GM12878 (cell line): Measurements from ENCODE around the gene GNAQ. TPM values are rescaled to one million over a fixed set of nuclear protein-coding genes. Genes with fewer than 3 reads are reported as not detected.

Source experiments
- ATAC-seq: fragments of 200-7000 bp; cut with Tn5 transposase; 3 replicates; pipeline ENCODE4 v1.9.1; 2020; ENCODE audit warnings: mild to moderate bottlenecking, moderate library complexity
- BruUV-seq: library from RNA; stranded (reverse); fragments of 400-500 nt; replicated peaks from 2 replicates; lab custom pipeline; 2021; lab: Mats Ljungman, UMichigan
- CTCF ChIA-PET: fragments of 300-600 bp; sonication (Branson Sonifier 250); formaldehyde crosslinking; extraction: SDS; loops from one replicate; lab custom pipeline; 2021; ENCODE audit warnings: inconsistent platforms; lab: Yijun Ruan, JAX
- POLR2A ChIA-PET: fragments of 350-600 bp; formaldehyde crosslinking; extraction: SDS; loops from one replicate; lab custom pipeline; 2021; ENCODE audit warnings: inconsistent platforms; lab: Charles Lee
- RAD21 ChIA-PET: fragments of 300-600 bp; sonication (Branson Sonifier 250); formaldehyde crosslinking; loops from one replicate; lab custom pipeline; 2023; ENCODE audit warnings: antibody characterized with exemption; ENCODE audit not compliant: unreplicated experiment; lab: Charles Lee
- SMC1A ChIA-PET: fragments of 300-600 bp; sonication (Branson Sonifier 250); formaldehyde crosslinking; loops from one replicate; lab custom pipeline; 2023; ENCODE audit not compliant: unreplicated experiment, uncharacterized antibody; lab: Charles Lee
- DNase-seq: peaks from one replicate; pipeline ENCODE4 v3.0.0-alpha.2; 2011; ENCODE audit warnings: low read depth, low spot score
- FAIRE-seq: peaks from 3 replicates; lab custom pipeline; 2011; peaks lifted over from hg19 to GRCh38; lab: Jason Lieb, UNC
- H2AFZ ChIP-seq: 2 replicates; pipeline ENCODE4 v1.6.0; 2011; ENCODE audit warnings: low read depth, low read length, control low read depth; ENCODE audit not compliant: control insufficient read depth
- H3K27ac ChIP-seq: 2 replicates; pipeline ENCODE4 v1.5.1; 2011; ENCODE audit warnings: control low read depth; ENCODE audit not compliant: control insufficient read depth, insufficient read depth
- H3K27me3 ChIP-seq, 2 experiments: replicated peaks in 1 of 2; 2 replicates each; pipeline versions ENCODE4 v1.6.0 to v1.6.1; 2011; ENCODE audit warnings: low read length in 1 of 2; ENCODE audit not compliant: control insufficient read depth in 2 of 2, insufficient read depth in 2 of 2
- H3K36me3 ChIP-seq, 2 experiments: 2 replicates each; pipeline ENCODE4 v1.5.1; 2011; ENCODE audit warnings: low read length in 1 of 2; ENCODE audit not compliant: control insufficient read depth in 2 of 2, insufficient read depth in 2 of 2
- H3K4me1 ChIP-seq: 2 replicates; pipeline ENCODE4 v1.6.1; 2011; ENCODE audit warnings: mild to moderate bottlenecking, low read length, moderate library complexity, mixed read lengths; ENCODE audit not compliant: control insufficient read depth, insufficient read depth
- H3K4me2 ChIP-seq: 2 replicates; pipeline ENCODE4 v1.6.0; 2011; ENCODE audit warnings: control low read depth; ENCODE audit not compliant: control insufficient read depth, insufficient read depth
- H3K4me3 ChIP-seq: fragments of 200-600 bp; sonication (generic); 2 replicates; pipeline ENCODE4 v1.5.1; 2016
- H3K79me2 ChIP-seq: 2 replicates; pipeline ENCODE4 v1.6.0; 2011; ENCODE audit warnings: low read length; ENCODE audit not compliant: control insufficient read depth, insufficient read depth
- H3K9ac ChIP-seq: 2 replicates; pipeline ENCODE4 v1.8.0; 2011; ENCODE audit warnings: low read length, control low read depth, mixed read lengths; ENCODE audit not compliant: control insufficient read depth, insufficient read depth
- H3K9me3 ChIP-seq: replicated peaks from 3 replicates; pipeline ENCODE4 v1.5.1; 2011; ENCODE audit warnings: mild to moderate bottlenecking, low read length; ENCODE audit not compliant: control insufficient read depth, insufficient read depth
- H4K20me1 ChIP-seq: 2 replicates; pipeline ENCODE4 v1.6.0; 2011; ENCODE audit not compliant: control insufficient read depth, insufficient read depth
- DPF2 ChIP-seq: fragments of 450-650 bp; IDR thresholded peaks from 2 replicates; pipeline ENCODE4 v1.6.1; 2017; ENCODE audit warnings: mild to moderate bottlenecking
- RAD21 ChIP-seq: IDR thresholded peaks from 2 replicates; pipeline ENCODE4 v1.6.1; 2011; ENCODE audit warnings: mild to moderate bottlenecking, low read depth, low read length, moderate library complexity; ENCODE audit not compliant: insufficient read depth
- SMARCA5 ChIP-seq: fragments of 450-650 bp; IDR thresholded peaks from 2 replicates; pipeline ENCODE4 v1.6.1; 2017; ENCODE audit warnings: mild to moderate bottlenecking
- SMC3 ChIP-seq: IDR thresholded peaks from 2 replicates; pipeline ENCODE4 v1.6.1; 2011; ENCODE audit warnings: low read length, improper control_type of control experiment, borderline replicate concordance
- ZSCAN29 ChIP-seq: fragments of 450-650 bp; IDR thresholded peaks from 2 replicates; pipeline ENCODE4 v1.6.1; 2017; ENCODE audit warnings: mild to moderate bottlenecking, moderate library complexity
- WGBS: methylation state at CpG from one replicate; pipeline ENCODE4 v1.1.6; 2016; ENCODE audit warnings: low lambda C conversion rate; ENCODE audit not compliant: insufficient replicate concordance, insufficient coverage; ENCODE audit errors: missing lambda C conversion rate; 5-methylcytosine and 5-hydroxymethylcytosine counted together
- in situ Hi-C: fragments of 300-500 bp; cut with MboI; formaldehyde crosslinking; loops from 9 replicates; pipeline ENCODE4 v1.14.3; 2018; ENCODE audit warnings: mixed read lengths
- intact Hi-C: fragments of 100-400 bp; cut with micrococcal nuclease; formaldehyde crosslinking; loops from one replicate; pipeline ENCODE4 v1.14.2; 2022; ENCODE audit not compliant: unreplicated experiment
- polyA plus RNA-seq, 11 experiments: library from polyadenylated mRNA; depleted of rRNA in 4 of 11; unstranded in 6 of 11; stranded (reverse) in 5 of 11; fragments of >200 nt; fragmentation: Nextera tagmentation in 4 of 11; fragmentation: Illumina TruSeq in 1 of 11; extraction: Ambion mirVana in 4 of 11; extraction: Trizol in 1 of 11; gene quantifications; 1 replicate in 1 of 11; 2 replicates in 10 of 11; pipeline versions ENCODE4 v1.2.1 to v1.2.3, GENCODE V29; 2011 to 2016; ENCODE audit warnings: inconsistent platforms in 2 of 11, missing spikeins in 2 of 11, low read depth in 1 of 11
- total RNA-seq, 4 experiments: library from RNA; depleted of rRNA in 3 of 4; stranded (reverse); fragments of >200 nt in 3 of 4; fragmentation: Illumina TruSeq in 1 of 4; extraction: Trizol in 1 of 4; gene quantifications; 2 replicates each; pipeline versions ENCODE4 v1.2.1 to v1.2.3, GENCODE V29; 2013 to 2021
- TF ChIP-seq, protein P1 (sequence below): fragments of 150-350 bp; IDR thresholded peaks from 2 replicates; pipeline ENCODE4 v1.6.1; 2016; ENCODE audit warnings: low read depth, low read length
- TF ChIP-seq, protein P2 (sequence below): fragments of 450-650 bp; IDR thresholded peaks from 2 replicates; pipeline ENCODE4 v1.6.1; 2017; ENCODE audit warnings: mild to moderate bottlenecking, moderate library complexity
- TF ChIP-seq, protein P3 (sequence below), 3 experiments: IDR thresholded peaks in 2 of 3; conservative IDR thresholded peaks in 1 of 3; 2 replicates each; pipeline ENCODE4 v1.5.1; 2011; ENCODE audit warnings: low read depth in 3 of 3, low read length in 3 of 3, mild to moderate bottlenecking in 3 of 3, control low read depth in 2 of 3, moderate library complexity in 2 of 3, inconsistent platforms in 1 of 3, mixed read lengths in 1 of 3; ENCODE audit not compliant: control insufficient read depth in 2 of 3, insufficient read depth in 1 of 3; ENCODE audit errors: extremely low read depth in 1 of 3

The GNAQ gene
- total and polyA plus RNA-seq, 10 of the 15 experiments (the other 5 are each of a cell fraction or from before 2014, with no cell fraction given) = 0.15 to 47.2 (median 0.49) TPM

DNA sequence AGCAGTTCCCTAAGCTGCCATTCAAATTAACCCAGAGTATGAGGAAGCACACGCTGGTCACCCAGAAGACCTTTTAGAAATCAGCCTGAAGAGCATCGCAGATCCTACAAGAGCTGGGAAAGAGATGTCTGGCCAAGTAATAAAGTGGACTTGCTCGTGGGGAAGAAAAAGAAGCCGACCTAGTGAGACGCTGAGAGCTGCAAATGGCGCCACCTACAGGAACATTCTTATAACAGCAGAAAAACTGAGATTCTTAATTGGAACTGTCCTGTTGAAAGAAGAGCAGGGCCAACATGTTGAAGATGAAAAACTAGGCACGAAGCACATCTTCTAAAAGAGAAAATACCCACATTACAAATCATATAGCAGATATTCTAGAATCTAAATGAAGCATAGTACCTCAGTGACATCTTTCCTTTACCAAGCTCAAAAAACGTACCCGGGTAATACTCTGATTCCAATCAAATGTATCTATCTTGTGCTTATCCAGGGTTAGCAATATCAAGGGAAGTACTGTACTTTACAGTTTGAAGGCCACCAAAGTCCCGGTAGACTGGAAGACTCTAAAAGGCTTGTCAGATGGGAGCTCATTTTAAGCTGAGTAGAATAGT lies 3.9 kb upstream of the GNAQ start:
- DNase-seq = peak; percentile 7
- H3K4me2 ChIP-seq = no peak overlapping the region
- no peaks in the 10 kb centered on the region for H3K79me2 ChIP-seq
- H3K27me3 ChIP-seq = peaks cover 4 to 15% of the 10 kb centered on the region in 2 experiments; a peak in 3 of 4 replicates
- CTCF ChIA-PET = interaction anchor here (0.6 to 4.8 kb wide), 74 partner anchors 10 to 581 kb away, joined by 3 to 153 read pairs (median 5); no protein-coding TSS in a partner anchor
- H3K36me3 ChIP-seq = no peaks in the 10 kb centered on the region
- no peaks in the 10 kb centered on the region for H3K9me3 ChIP-seq
- TF ChIP-seq DPF2 = no peak
- peak; percentile 84 for TF ChIP-seq RAD21
- peak; percentile 69; the same call in 1 of the 2 replicates for TF ChIP-seq SMC3
- TF ChIP-seq SMARCA5 = 0 out of 2 replicates have a peak, but pooled peaks have one; percentile 39
- TF ChIP-seq, protein P1, sequence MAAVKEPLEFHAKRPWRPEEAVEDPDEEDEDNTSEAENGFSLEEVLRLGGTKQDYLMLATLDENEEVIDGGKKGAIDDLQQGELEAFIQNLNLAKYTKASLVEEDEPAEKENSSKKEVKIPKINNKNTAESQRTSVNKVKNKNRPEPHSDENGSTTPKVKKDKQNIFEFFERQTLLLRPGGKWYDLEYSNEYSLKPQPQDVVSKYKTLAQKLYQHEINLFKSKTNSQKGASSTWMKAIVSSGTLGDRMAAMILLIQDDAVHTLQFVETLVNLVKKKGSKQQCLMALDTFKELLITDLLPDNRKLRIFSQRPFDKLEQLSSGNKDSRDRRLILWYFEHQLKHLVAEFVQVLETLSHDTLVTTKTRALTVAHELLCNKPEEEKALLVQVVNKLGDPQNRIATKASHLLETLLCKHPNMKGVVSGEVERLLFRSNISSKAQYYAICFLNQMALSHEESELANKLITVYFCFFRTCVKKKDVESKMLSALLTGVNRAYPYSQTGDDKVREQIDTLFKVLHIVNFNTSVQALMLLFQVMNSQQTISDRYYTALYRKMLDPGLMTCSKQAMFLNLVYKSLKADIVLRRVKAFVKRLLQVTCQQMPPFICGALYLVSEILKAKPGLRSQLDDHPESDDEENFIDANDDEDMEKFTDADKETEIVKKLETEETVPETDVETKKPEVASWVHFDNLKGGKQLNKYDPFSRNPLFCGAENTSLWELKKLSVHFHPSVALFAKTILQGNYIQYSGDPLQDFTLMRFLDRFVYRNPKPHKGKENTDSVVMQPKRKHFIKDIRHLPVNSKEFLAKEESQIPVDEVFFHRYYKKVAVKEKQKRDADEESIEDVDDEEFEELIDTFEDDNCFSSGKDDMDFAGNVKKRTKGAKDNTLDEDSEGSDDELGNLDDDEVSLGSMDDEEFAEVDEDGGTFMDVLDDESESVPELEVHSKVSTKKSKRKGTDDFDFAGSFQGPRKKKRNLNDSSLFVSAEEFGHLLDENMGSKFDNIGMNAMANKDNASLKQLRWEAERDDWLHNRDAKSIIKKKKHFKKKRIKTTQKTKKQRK = no peak
- TF ChIP-seq, protein P2, sequence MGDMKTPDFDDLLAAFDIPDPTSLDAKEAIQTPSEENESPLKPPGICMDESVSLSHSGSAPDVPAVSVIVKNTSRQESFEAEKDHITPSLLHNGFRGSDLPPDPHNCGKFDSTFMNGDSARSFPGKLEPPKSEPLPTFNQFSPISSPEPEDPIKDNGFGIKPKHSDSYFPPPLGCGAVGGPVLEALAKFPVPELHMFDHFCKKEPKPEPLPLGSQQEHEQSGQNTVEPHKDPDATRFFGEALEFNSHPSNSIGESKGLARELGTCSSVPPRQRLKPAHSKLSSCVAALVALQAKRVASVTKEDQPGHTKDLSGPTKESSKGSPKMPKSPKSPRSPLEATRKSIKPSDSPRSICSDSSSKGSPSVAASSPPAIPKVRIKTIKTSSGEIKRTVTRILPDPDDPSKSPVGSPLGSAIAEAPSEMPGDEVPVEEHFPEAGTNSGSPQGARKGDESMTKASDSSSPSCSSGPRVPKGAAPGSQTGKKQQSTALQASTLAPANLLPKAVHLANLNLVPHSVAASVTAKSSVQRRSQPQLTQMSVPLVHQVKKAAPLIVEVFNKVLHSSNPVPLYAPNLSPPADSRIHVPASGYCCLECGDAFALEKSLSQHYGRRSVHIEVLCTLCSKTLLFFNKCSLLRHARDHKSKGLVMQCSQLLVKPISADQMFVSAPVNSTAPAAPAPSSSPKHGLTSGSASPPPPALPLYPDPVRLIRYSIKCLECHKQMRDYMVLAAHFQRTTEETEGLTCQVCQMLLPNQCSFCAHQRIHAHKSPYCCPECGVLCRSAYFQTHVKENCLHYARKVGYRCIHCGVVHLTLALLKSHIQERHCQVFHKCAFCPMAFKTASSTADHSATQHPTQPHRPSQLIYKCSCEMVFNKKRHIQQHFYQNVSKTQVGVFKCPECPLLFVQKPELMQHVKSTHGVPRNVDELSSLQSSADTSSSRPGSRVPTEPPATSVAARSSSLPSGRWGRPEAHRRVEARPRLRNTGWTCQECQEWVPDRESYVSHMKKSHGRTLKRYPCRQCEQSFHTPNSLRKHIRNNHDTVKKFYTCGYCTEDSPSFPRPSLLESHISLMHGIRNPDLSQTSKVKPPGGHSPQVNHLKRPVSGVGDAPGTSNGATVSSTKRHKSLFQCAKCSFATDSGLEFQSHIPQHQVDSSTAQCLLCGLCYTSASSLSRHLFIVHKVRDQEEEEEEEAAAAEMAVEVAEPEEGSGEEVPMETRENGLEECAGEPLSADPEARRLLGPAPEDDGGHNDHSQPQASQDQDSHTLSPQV = 0 out of 2 replicates have a peak, but pooled peaks have one; percentile 8
- TF ChIP-seq, protein P3, sequence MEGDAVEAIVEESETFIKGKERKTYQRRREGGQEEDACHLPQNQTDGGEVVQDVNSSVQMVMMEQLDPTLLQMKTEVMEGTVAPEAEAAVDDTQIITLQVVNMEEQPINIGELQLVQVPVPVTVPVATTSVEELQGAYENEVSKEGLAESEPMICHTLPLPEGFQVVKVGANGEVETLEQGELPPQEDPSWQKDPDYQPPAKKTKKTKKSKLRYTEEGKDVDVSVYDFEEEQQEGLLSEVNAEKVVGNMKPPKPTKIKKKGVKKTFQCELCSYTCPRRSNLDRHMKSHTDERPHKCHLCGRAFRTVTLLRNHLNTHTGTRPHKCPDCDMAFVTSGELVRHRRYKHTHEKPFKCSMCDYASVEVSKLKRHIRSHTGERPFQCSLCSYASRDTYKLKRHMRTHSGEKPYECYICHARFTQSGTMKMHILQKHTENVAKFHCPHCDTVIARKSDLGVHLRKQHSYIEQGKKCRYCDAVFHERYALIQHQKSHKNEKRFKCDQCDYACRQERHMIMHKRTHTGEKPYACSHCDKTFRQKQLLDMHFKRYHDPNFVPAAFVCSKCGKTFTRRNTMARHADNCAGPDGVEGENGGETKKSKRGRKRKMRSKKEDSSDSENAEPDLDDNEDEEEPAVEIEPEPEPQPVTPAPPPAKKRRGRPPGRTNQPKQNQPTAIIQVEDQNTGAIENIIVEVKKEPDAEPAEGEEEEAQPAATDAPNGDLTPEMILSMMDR (IDR thresholded peaks at IDR 0.05 in 2 of 3, conservative IDR thresholded peaks at IDR 0.05 in 1 of 3; ENCODE audit: control insufficient read depth in 2 of 3, extremely low read depth in 1 of 3, insufficient read depth in 1 of 3, low read depth in 3 of 3, low read length in 3 of 3) = peak; percentile 64 to 72 (median 71)
- TF ChIP-seq ZSCAN29 = peak; percentile 47; the same call in 1 of the 2 replicates
- TF ChIP-seq, all 136 proteins: peak for 6
- intact Hi-C loops = loop anchor here (1.0 to 10.0 kb wide), 5 partner anchors 58 to 581 kb away; no protein-coding TSS in a partner anchor
- no TSS peak for BruUV-seq
- ChIA-PET SMC1A (interaction anchor here (0.6 to 7.9 kb wide), 57 partner anchors 9 to 602 kb away, joined by 3 to 145 read pairs (median 5); no protein-coding TSS in a partner anchor), POLR2A (interaction anchor here (0.6 to 2.3 kb wide), 3 partner anchors 58 to 256 kb away, joined by 4 to 11 read pairs (median 6); no protein-coding TSS in a partner anchor), RAD21 (interaction anchor here (0.5 to 7.3 kb wide), 38 partner anchors 9 to 395 kb away, joined by 3 to 123 read pairs (median 5); no protein-coding TSS in a partner anchor)
- no peak overlapping the region for H3K9ac ChIP-seq
- no peak overlapping the region for H2AFZ ChIP-seq
- peak; percentile 31 for FAIRE-seq
- no peaks in the 10 kb centered on the region for H4K20me1 ChIP-seq
- in situ Hi-C loops = no loop called here
- ATAC-seq = peak; percentile 51
- H3K27ac ChIP-seq = no peak overlapping the region
- WGBS = 16% methylated on average over 10 of the region's 10 CpGs
- no peaks in the 10 kb centered on the region for H3K4me1 ChIP-seq
- no peak overlapping the region for H3K4me3 ChIP-seq
